HG03558 (cell line): ENCODE data around the gene STX17.
"Not testable (repeated sequence)": the region's sequence is repeated elsewhere in the genome, so short reads cannot be mapped to it uniquely, and the experiment has no call there.

Source experiments
- ATAC-seq: cut with Tn5 transposase; IDR thresholded peaks from one replicate; pipeline ENCODE4 v1.9.1; 2021; ENCODE audit warnings: moderate number of reproducible peaks; ENCODE audit not compliant: unreplicated experiment; ENCODE audit errors: extremely low read depth

STX17 gene

DNA sequence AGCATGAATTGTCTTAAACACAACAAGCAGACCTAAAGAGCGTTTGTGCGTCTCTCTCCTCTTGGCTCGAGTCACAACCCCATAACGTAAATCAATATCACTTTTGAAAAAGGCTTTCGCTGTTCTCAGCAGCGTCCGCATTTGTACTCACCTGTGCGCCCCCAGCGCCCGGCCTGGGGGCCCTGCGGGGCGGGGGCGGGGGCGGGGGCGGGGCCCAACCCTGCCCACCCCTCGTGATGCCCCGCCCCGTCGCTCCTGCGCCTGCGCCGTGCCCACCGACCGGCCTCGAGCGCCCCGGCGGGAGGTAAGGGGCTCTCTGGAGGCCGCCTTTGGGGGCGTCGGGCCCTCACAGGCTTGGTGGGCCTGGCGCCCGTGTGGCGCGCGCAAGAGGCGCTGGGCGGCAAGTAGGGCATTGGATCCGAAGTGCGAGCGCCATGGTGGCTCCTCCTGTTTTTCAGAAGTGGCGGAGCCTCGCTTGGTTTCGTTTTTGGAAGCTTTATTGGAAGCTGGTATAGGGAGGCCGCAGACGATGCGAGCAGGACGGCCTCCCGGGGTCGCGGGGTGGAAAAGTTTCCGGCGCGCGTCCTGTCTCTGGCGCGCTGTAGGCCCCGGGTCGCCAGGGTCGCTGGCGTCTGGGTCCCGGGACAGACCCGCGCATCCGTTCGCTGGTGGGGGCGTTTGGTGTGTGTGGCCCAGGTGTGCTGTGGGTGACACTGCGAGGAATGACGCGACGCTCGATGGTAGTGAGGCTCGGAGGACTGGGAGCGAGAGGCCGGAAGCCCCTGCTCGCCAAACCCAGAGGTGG is at the start of gene STX17:
TSS of gene STX17 (plus strand) at position 252 of the 805 bp plus-strand sequence. CDS start 8,586 bp downstream, outside the sequence.
- ATAC-seq = peak; percentile 53

GRCh38 chr9:99857576-99857975 is 48.9 kb upstream of the STX17 start:
- not testable (repeated sequence) for ATAC-seq

- no peak for ATAC-seq
Observed at GRCh38 chr9:99858087-99858486, 48.4 kb upstream of the STX17 start.

DNA sequence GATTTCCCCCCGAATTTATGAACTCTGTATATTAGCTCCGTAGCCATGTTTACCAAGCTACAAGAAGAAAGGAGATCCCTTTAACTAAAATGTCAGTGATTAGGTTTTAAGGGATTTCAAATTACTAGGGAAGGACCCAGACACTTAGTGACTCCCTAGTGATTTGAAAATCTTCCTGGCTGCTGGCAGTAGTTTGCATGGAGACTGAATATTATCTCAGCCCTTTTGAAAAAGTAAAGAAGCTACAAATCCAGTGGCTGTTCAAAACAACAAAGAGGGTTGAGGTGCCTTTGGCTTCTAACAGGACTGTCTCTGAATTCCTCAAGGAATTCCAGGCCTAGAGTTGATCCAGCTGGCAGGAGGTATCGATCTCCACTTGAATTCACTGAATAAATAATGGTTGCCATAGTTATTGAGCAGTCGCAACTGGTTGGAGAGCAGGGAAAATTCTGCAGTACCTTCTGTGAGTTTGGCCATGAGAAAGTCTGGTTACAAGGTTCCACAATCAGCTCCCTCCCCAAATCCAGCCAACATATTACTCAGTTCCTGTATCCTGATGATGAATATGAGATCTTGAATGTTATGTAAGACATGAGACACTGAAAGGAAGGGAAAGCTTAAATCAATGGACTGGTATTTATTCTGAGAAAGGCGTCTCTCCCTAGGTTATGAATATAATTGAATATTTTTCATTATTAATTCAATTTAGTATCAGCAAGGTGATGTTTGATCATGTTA is 47.0 kb upstream of the STX17 start:
- ATAC-seq = no peak

GRCh38 chr9:99860266-99860665 is 46.2 kb upstream of the STX17 start:
- ATAC-seq = no peak

DNA sequence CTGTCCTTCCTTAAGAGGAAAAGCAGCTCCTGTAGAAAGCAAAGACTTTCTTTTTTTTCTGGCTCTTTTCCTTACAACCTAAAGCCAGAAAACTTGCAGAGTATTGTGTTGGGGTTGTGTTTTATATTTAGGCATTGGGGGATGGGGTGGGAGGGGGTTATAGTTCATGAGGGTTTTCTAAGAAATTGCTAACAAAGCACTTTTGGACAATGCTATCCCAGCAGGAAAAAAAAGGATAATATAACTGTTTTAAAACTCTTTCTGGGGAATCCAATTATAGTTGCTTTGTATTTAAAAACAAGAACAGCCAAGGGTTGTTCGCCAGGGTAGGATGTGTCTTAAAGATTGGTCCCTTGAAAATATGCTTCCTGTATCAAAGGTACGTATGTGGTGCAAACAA is 42.5 kb upstream of the STX17 start:
- ATAC-seq = no peak

- ATAC-seq = no peak
Observed at GRCh38 chr9:99866398-99866797, 40.1 kb upstream of the STX17 start.

- ATAC-seq = no peak
Observed at GRCh38 chr9:99867536-99867935, 38.9 kb upstream of the STX17 start.

- no peak for ATAC-seq
Observed at GRCh38 chr9:99867968-99868367, 38.5 kb upstream of the STX17 start.

GRCh38 chr9:99868845-99869244 is 37.6 kb upstream of the STX17 start:
- no peak for ATAC-seq

- ATAC-seq = no peak
Observed at GRCh38 chr9:99870126-99870525, 36.3 kb upstream of the STX17 start.

- ATAC-seq = no peak
Observed at GRCh38 chr9:99873531-99873930, 32.9 kb upstream of the STX17 start.

GRCh38 chr9:99873943-99874584 is 32.4 kb upstream of the STX17 start:
- ATAC-seq = no peak

DNA sequence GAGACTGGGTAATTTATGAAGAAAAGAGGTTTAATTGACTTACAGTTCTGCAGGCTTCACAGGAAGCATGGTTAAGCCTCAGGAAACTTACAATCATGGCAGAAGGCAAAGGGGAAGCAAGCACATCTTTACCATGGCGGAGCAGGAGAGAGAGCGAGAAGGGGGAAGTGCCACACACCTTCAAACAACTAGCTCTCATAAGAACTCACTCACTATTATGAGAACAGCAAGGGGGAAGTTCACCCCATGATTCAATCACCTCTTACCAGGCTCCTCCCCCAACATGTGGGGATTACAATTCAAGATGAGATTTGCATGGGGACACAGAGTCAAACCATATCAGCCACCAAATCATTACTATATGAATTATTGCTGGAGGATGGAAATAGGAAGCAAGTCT is 30.3 kb upstream of the STX17 start:
- ATAC-seq = no peak

DNA sequence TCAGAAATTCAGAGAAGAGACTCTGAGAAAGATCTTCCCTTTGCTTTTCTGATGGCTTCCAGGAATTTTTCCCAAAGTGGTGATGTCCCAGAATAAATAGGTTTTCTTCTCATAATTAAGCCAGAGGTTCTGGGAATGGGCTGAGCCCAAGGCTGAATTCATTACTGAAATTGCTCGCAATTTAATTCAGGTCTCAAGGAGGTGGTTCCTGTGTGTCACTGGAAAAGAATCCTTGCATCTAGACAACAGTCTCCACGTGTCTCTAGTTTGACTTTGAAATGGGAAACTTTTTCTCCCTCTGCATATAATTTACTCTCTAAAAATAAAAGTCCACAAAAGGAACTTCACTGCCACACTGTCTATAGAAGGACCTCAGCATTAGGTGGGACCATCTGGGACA is 27.8 kb upstream of the STX17 start:
- no peak for ATAC-seq

GRCh38 chr9:99881769-99882168 is 24.7 kb upstream of the STX17 start:
- ATAC-seq = no peak

- ATAC-seq = no peak
Observed at GRCh38 chr9:99885747-99886146, 20.7 kb upstream of the STX17 start.

GRCh38 chr9:99889120-99889519 is 17.3 kb upstream of the STX17 start:
- no peak for ATAC-seq

- no peak for ATAC-seq
Observed at GRCh38 chr9:99894826-99895225, 11.6 kb upstream of the STX17 start.

DNA sequence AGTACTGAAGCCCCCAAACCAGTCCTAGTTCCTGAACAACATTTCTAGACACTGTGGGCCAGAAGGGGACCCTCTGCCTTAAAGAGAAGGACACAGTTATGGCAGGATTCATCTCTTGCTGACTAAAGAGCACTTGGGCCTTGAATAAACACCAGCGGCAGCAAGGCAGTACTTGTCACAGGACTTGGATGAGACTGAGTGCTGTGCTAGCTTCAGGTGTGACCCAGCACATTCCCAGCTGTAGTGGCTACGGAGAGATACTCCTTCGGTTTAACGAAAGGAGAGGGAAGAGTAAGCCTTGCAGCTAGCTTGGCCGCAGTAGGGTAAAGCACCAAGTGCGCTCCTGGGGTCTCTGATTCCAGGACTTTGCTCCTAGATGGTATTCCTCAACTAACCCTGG is 10.9 kb upstream of the STX17 start:
- ATAC-seq = no peak

- no peak for ATAC-seq
Observed at GRCh38 chr9:99896119-99896518, 10.3 kb upstream of the STX17 start.
